HepG2 (cell line): Measurements from ENCODE around the gene SLC17A5. TPM values are rescaled to one million over a fixed set of nuclear protein-coding genes. Genes with fewer than 3 reads are reported as not detected.

Experiments
- ATAC-seq: fragments of 200-7000 bp; cut with Tn5 transposase; 3 replicates; pipeline ENCODE4 v1.9.1; 2020; ENCODE audit warnings: mild to moderate bottlenecking, moderate library complexity
- BruUV-seq: library from RNA; stranded (reverse); fragments of 400-500 nt; replicated peaks from 2 replicates; lab custom pipeline; 2021; lab: Mats Ljungman, UMichigan
- CTCF ChIA-PET: fragments of 300-600 bp; formaldehyde crosslinking; extraction: SDS; loops from one replicate; lab custom pipeline; 2021; ENCODE audit warnings: low total read pairs, inconsistent platforms, low intra/inter-chr PET ratio; lab: Yijun Ruan, JAX
- POLR2A ChIA-PET: fragments of 350-600 bp; sonication (Branson Sonifier 250); formaldehyde crosslinking; loops from one replicate; lab custom pipeline; 2020; ENCODE audit warnings: antibody characterized with exemption, inconsistent platforms; lab: Yijun Ruan, JAX
- DNase-seq: peaks from one replicate; pipeline ENCODE4 v3.0.0-alpha.2; 2015; ENCODE audit warnings: low spot score
- FAIRE-seq: peaks from 3 replicates; lab custom pipeline; 2011; peaks lifted over from hg19 to GRCh38; lab: Jason Lieb, UNC
- H2AFZ ChIP-seq: one replicate; pipeline ENCODE4 v1.6.1; 2011; ENCODE audit warnings: low read length, inconsistent platforms
- H3K27ac ChIP-seq: fragments of 300-600 bp; 3 replicates; pipeline ENCODE4 v1.8.0; 2011; ENCODE audit warnings: mixed run types, mild to moderate bottlenecking, mixed read lengths, low read length, inconsistent platforms; ENCODE audit not compliant: insufficient read depth; ENCODE audit errors: extremely low read length
- H3K27me3 ChIP-seq, 2 experiments: fragments of 200-600 bp in 1 of 2; 2 replicates in 1 of 2; 3 replicates in 1 of 2; pipeline versions ENCODE4 v1.6.0 to v1.8.0; 2011; ENCODE audit warnings: low read length in 2 of 2, mild to moderate bottlenecking in 2 of 2, moderate library complexity in 2 of 2, inconsistent platforms in 1 of 2; ENCODE audit not compliant: insufficient read depth in 2 of 2, control insufficient read depth in 1 of 2
- H3K36me3 ChIP-seq, 2 experiments: fragments of 200-600 bp in 1 of 2; replicated peaks in 1 of 2; 2 replicates in 1 of 2; 3 replicates in 1 of 2; pipeline versions ENCODE4 v1.5.1 to v1.8.0; 2011; ENCODE audit warnings: low read length in 2 of 2, inconsistent platforms in 1 of 2; ENCODE audit not compliant: insufficient read depth in 2 of 2, control insufficient read depth in 1 of 2
- H3K4me1 ChIP-seq: 2 replicates; pipeline ENCODE4 v1.5.1; 2012; ENCODE audit warnings: low read length, inconsistent platforms; ENCODE audit not compliant: insufficient read depth
- H3K4me2 ChIP-seq: 2 replicates; pipeline ENCODE4 v1.6.0; 2011; ENCODE audit warnings: low read depth, low read length, inconsistent platforms
- H3K4me3 ChIP-seq, 3 experiments: fragments of 200-600 bp in 1 of 3; sonication (generic), shearing (Covaris generic) in 1 of 3; replicated peaks in 1 of 3; 2 replicates each; pipeline ENCODE4 v1.5.1; 2011 to 2016; ENCODE audit warnings: low read length in 3 of 3, inconsistent platforms in 2 of 3, low read depth in 2 of 3, mild to moderate bottlenecking in 2 of 3, control low read depth in 1 of 3, mixed read lengths in 1 of 3; ENCODE audit not compliant: insufficient read depth in 1 of 3
- H3K79me2 ChIP-seq: one replicate; pipeline ENCODE4 v1.6.1; 2011; ENCODE audit warnings: low read length, inconsistent platforms; ENCODE audit not compliant: insufficient read depth
- H3K9ac ChIP-seq: 2 replicates; pipeline ENCODE4 v1.6.0; 2011; ENCODE audit warnings: mild to moderate bottlenecking, low read depth, low read length, inconsistent platforms; ENCODE audit not compliant: insufficient read depth
- H3K9me3 ChIP-seq: 2 replicates; pipeline ENCODE4 v1.5.1; 2012; ENCODE audit warnings: mild to moderate bottlenecking, low read length
- H4K20me1 ChIP-seq: 2 replicates; pipeline ENCODE4 v1.6.0; 2011; ENCODE audit warnings: inconsistent platforms, mild to moderate bottlenecking, low read length, moderate library complexity; ENCODE audit not compliant: insufficient read depth
- BCL6 ChIP-seq: IDR thresholded peaks from 2 replicates; pipeline ENCODE4 v1.6.1; 2016; ENCODE audit warnings: missing genetic modification reagents, missing compliant biosample characterization
- HIC2 ChIP-seq: sonication (generic); formaldehyde crosslinking; IDR thresholded peaks from 2 replicates; pipeline ENCODE4 v1.9.0; 2022; ENCODE audit warnings: low read depth, missing genetic modification reagents
- HNRNPL ChIP-seq: fragments of 200-400 bp; formaldehyde crosslinking; IDR thresholded peaks from 2 replicates; pipeline ENCODE4 v1.6.1; 2017; ENCODE audit warnings: mild to moderate bottlenecking, low read depth, low read length
- MYC ChIP-seq: sonication (generic); formaldehyde crosslinking; IDR thresholded peaks from 2 replicates; pipeline ENCODE4 v1.9.0; 2021; ENCODE audit warnings: missing genetic modification reagents, borderline replicate concordance
- TERF1 ChIP-seq: sonication (generic); formaldehyde crosslinking; IDR thresholded peaks from 2 replicates; pipeline ENCODE4 v1.8.0; 2022; ENCODE audit warnings: mild to moderate bottlenecking, missing genetic modification reagents, moderate library complexity
- TFDP2 ChIP-seq: sonication (generic); formaldehyde crosslinking; IDR thresholded peaks from 2 replicates; pipeline ENCODE4 v1.4.0; 2020; ENCODE audit warnings: missing genetic modification reagents
- THAP7 ChIP-seq: sonication (generic); formaldehyde crosslinking; IDR thresholded peaks from 2 replicates; pipeline ENCODE4 v1.8.1; 2023; ENCODE audit warnings: mild to moderate bottlenecking, missing genetic modification reagents
- ZFP91 ChIP-seq: sonication (generic); formaldehyde crosslinking; IDR thresholded peaks from 2 replicates; pipeline ENCODE4 v1.9.0; 2022; ENCODE audit warnings: missing genetic modification reagents, mild to moderate bottlenecking, borderline replicate concordance
- ZNF598 ChIP-seq: sonication (generic); formaldehyde crosslinking; IDR thresholded peaks from 2 replicates; pipeline ENCODE4 v1.5.1; 2020; ENCODE audit warnings: mild to moderate bottlenecking, missing genetic modification reagents, borderline replicate concordance
- ZNF879 ChIP-seq: sonication (generic); formaldehyde crosslinking; IDR thresholded peaks from 2 replicates; pipeline ENCODE4 v1.8.1; 2023; ENCODE audit warnings: missing genetic modification reagents
- ZNF891 ChIP-seq: sonication (generic); formaldehyde crosslinking; IDR thresholded peaks from 2 replicates; pipeline ENCODE4 v1.5.0; 2020; ENCODE audit warnings: mild to moderate bottlenecking, missing genetic modification reagents
- WGBS: methylation state at CpG from one replicate; pipeline ENCODE4 v1.1.6; 2017; ENCODE audit warnings: low lambda C conversion rate; 5-methylcytosine and 5-hydroxymethylcytosine counted together
- in situ Hi-C: cut with HindIII; loops from 2 replicates; pipeline ENCODE4 v1.10.0; 2017; ENCODE audit warnings: low pct_unique_long_range_greater_than_20kb; ENCODE audit not compliant: extremely low pct_ligation_motif_present
- intact Hi-C: fragments of 100-400 bp; cut with micrococcal nuclease; formaldehyde crosslinking; loops from one replicate; pipeline ENCODE4 v1.10.0; 2022; ENCODE audit not compliant: unreplicated experiment
- polyA plus RNA-seq, 8 experiments: library from polyadenylated mRNA; depleted of rRNA in 3 of 8; stranded (reverse) in 7 of 8; unstranded in 1 of 8; fragments of >200 nt; fragmentation: Illumina TruSeq in 4 of 8; extraction: Trizol in 4 of 8; gene quantifications; 2 replicates each; pipeline versions ENCODE4 v1.2.1 to v1.2.3, GENCODE V29; 2011 to 2016; ENCODE audit warnings: low read depth in 4 of 8, missing spikeins in 1 of 8, mixed read lengths in 1 of 8; ENCODE audit not compliant: insufficient read depth in 1 of 8
- total RNA-seq, 5 experiments: library from RNA; depleted of rRNA; stranded (reverse); fragments of >200 nt; fragmentation: Illumina TruSeq; extraction: Trizol; gene quantifications; 2 replicates each; pipeline ENCODE4 v1.2.3, GENCODE V29; 2016; ENCODE audit warnings: low read depth in 1 of 5

The SLC17A5 gene
- total and polyA plus RNA-seq, 2 of the 13 experiments (the other 11 are each of a cell fraction or from before 2014, with no cell fraction given): 18.3 to 20.5 TPM

- 0 out of 2 replicates have a peak, but pooled peaks have one; percentile 13 for TF ChIP-seq TFDP2 (CRISPR knock-in tag)
- TF ChIP-seq BCL6 (CRISPR knock-in tag): peak; percentile 86
Observed at GRCh38 chr6:73579851-73580246, 73.9 kb downstream of the SLC17A5 start (continued).

- intact Hi-C loops (no loop called here), in situ Hi-C loops (no loop called here)
- Histone ChIP-seq H3K9ac (peak overlapping the region; percentile 91), H3K4me3 (peak overlapping the region in 2 of 3 experiments; percentile 63 to 67; a peak in 2 of 6 replicates), H3K79me2 (no peaks in the 10 kb centered on the region), H3K27ac (peak overlapping the region; percentile 99), H2AFZ (no peak overlapping the region), H3K4me1 (peaks cover 42% of the 10 kb centered on the region), H3K4me2 (peak overlapping the region; percentile 97), H3K36me3 (no peaks in the 10 kb centered on the region), H3K27me3 (no peaks in the 10 kb centered on the region; a peak in 1 of 5 replicates), H4K20me1 (no peaks in the 10 kb centered on the region), H3K9me3 (no peaks in the 10 kb centered on the region)
- POLR2A ChIA-PET: interaction anchor here (0.7 to 3.1 kb wide), 11 partner anchors 8 to 118 kb away, joined by 3 to 113 read pairs (median 12); partner anchors contain the start of genes EEF1A1, MTO1 and SLC17A5
- 73% methylated on average over 3 of the region's 4 CpGs for WGBS
- ATAC-seq: peak; percentile 49
- no peak for FAIRE-seq
- DNase-seq: no peak
- CTCF ChIA-PET: no interaction called here
- BruUV-seq: TSS peak; percentile 86
- TF ChIP-seq ZNF879 (0 out of 2 replicates have a peak, but pooled peaks have one; percentile 10), HNRNPL (peak; percentile 69), ZNF891 (0 out of 2 replicates have a peak, but pooled peaks have one; percentile 28), ZFP91 (CRISPR knock-in tag) (peak; percentile 42; the same call in 1 of the 2 replicates), THAP7 (CRISPR knock-in tag) (no peak), HIC2 (CRISPR knock-in tag) (peak; percentile 51; the same call in 1 of the 2 replicates), ZNF598 (CRISPR knock-in tag) (no peak), TERF1 (CRISPR knock-in tag) (no peak), MYC (CRISPR knock-in tag) (0 out of 2 replicates have a peak, but pooled peaks have one; percentile 0)
Observed at GRCh38 chr6:73579389-73579788, 74.4 kb downstream of the SLC17A5 start.
